Subcutaneous adipose tissue (tissue), 4 donors: Measurements from ENCODE around the gene ATP6V1B1. TPM values are rescaled to one million over a fixed set of nuclear protein-coding genes. Genes with fewer than 3 reads are reported as not detected.

Experiments
- total RNA-seq, 4 donors: library from RNA; depleted of rRNA; stranded (reverse); fragments of >200 nt; gene quantifications; one replicate each; pipeline ENCODE4 v1.1.0, GENCODE V29; 2016
- TF ChIP-seq, protein P1 (sequence below): fragments of 450-650 bp; IDR thresholded peaks from one replicate; pipeline ENCODE4 v1.5.1; 2016; ENCODE audit warnings: low read depth, mild to moderate bottlenecking, control low read depth, antibody characterized with exemption, moderate library complexity

Gene ATP6V1B1
- total RNA-seq, 4 donors from 2014 or later: not detected

DNA sequence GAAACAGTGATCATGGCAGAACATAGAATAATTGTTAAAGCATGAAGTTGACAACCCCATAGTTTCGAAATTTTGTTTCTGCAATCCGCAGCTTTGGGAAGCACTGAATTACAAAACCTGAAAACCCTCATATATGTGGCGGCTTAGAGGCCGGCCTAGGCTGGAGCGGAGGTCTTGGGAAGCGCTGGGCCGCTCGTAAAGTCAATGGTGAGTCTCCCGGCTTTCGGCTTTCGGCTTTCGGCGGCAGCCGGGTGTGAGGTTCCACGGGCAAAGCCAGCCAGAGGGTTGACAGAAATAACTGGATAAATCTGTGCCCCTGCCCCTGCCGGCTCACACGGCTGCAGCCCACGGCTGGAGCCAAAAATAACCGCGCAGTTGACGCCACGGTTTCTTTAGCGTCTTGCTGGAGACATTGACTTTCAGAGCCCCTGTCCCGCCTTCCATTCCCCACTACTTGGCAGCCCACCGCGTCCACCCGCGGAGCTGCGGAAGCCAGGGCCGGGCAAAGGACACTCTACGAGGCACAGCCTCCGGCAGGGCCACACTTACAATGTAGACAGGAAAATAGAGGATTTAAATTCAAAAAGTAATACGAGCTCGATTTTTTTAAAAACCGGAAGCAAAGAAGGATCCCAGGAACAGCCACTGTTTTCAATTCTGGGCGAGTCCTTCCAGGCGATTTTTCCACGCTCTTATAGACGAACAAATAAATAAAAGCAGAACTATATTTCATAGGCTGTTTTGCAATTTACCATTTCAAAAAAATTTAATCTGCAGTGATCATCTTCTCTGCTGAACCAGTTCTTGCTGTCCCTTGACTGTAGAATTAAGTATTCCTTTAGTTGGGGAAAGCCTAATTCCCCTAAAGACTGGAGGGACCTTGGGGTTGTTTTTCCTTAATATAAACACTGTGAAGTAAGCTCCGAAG is 28.3 kb upstream of the ATP6V1B1 start:
- TF ChIP-seq, protein P1, sequence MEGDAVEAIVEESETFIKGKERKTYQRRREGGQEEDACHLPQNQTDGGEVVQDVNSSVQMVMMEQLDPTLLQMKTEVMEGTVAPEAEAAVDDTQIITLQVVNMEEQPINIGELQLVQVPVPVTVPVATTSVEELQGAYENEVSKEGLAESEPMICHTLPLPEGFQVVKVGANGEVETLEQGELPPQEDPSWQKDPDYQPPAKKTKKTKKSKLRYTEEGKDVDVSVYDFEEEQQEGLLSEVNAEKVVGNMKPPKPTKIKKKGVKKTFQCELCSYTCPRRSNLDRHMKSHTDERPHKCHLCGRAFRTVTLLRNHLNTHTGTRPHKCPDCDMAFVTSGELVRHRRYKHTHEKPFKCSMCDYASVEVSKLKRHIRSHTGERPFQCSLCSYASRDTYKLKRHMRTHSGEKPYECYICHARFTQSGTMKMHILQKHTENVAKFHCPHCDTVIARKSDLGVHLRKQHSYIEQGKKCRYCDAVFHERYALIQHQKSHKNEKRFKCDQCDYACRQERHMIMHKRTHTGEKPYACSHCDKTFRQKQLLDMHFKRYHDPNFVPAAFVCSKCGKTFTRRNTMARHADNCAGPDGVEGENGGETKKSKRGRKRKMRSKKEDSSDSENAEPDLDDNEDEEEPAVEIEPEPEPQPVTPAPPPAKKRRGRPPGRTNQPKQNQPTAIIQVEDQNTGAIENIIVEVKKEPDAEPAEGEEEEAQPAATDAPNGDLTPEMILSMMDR: no peak

DNA sequence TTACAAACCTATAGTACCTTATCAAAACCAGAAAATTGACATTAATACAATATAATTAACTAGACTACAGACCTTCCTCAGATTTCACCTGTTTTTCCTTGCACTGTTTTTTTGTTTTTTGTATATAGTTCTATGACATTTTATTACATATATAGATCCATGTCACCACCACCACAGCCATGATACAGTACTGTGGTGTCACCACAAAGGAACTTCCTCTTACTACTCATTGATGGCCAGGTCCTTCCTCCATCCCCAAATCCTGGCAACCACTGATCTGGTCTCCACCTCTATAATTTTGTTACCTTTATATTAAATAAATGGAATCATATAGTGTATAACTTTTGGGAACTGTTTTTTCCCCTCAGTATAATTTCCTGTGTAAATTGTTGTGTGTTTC is 19.4 kb upstream of the ATP6V1B1 start:
- TF ChIP-seq, protein P1: no peak

DNA sequence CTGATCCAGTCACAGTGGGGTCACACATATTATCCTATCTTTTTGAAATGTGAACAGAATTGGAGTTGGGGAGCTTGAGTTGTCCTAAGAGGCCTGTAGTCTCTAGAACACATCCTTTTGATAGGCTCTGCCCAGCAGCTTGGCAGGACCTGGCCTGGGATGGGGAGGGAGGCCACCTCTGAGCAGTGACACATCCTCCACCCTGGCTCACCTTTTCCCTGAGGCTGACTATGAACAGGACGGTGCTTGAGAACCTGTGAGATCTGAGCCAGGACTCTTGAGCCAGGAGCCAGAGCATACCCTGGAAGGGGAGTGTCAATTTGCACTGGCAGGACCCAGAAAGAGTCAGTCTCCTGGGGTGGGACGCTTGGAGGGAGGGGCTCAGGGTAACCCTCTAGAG is 17.7 kb upstream of the ATP6V1B1 start:
- TF ChIP-seq, protein P1: no peak

DNA sequence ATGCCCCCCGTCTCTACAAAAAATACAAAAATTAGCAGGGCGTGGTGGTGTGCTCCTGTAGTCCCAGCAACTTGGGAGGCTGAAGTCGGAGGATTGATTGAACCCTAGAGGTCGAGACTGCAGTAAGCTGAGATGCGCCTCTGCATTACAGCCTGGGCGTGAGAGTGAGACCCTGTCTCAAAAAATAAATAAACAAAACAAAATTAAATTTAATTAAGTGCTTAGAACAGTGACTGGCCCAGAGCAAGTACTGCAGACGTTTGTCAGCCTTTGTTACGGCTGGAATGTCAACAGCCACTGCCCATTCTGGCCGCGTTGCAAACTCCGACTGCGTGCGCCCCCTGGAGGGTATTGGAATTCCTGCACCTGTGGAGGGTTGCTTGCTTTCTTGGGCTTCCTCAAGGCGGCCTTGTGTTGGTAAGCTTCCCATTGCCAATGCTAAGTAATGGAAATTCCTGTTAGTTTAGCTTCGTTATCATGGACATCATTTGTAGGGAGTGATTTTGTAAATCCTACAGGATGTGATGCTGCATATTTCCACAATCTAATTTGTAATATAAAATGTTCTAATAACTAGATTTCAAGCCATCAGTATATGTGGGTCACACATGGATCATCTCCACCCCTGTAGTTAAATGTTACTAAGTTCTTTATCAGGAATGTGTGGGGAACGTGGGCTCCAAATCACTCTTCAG is 15.9 kb upstream of the ATP6V1B1 start:
- TF ChIP-seq, protein P1: no peak

DNA sequence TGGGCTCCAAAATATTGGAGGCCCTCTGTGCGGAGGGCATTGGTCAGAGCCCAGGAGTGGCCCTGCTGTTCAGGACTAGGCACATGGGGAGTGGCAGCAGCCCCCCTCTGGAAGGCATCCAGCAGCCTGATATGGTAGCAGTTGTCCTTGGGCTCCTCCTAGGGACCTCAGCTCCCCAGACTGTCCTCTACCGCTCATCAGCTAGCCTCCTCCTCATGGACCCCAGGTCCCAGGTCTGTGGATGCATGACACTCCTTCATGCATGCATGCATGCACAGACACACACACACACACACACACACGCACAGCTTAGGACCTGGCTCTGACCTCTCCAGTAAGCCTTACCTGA is 15.4 kb upstream of the ATP6V1B1 start:
- TF ChIP-seq, protein P1: no peak

DNA sequence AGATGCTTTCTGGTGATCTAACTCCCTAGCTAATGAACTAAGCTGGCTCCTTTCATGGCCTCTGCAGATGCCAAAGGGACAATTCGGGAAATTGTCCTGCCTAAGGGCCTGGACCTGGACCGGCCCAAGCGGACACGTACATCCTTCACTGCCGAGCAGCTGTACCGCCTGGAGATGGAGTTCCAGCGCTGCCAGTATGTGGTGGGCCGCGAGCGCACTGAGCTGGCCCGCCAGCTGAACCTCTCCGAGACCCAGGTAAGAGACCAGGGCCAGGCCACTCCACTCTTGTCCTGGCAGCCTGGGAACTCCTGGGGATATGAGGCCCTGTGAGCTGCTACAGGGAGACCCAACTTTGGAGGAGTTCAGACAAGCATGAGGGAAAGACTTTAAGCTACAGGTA is 14.7 kb upstream of the ATP6V1B1 start:
- TF ChIP-seq, protein P1: no peak

DNA sequence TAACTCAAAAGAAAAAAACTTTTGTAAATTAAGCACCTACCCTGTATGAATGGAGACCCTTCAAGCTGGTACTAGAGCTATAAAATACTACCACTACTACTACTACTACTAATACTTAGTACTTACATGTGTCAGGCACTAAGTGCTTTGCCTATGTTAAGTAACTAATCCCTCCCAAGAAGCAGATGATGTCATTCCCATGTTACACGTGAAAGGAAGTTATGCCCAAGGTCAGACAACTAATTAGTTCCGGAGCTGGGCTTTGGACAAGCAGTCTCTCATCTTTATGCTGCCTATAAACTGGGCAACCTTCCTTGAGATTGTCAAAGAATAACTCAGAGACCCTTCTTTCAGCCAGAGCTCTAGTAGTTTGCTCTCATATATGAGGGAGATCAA is 13.9 kb upstream of the ATP6V1B1 start:
- TF ChIP-seq, protein P1: no peak
